A673 (cell line): ENCODE data around the gene USP21. TPM values are rescaled to one million over a fixed set of nuclear protein-coding genes. Genes with fewer than 3 reads are reported as not detected.

ENCODE experiments used
- BruUV-seq: library from RNA; stranded (reverse); fragments of 400-500 nt; replicated peaks from 2 replicates; lab custom pipeline; 2021; lab: Mats Ljungman, UMichigan
- CTCF ChIA-PET: fragments of 300-600 bp; sonication (Branson Sonifier 250); formaldehyde crosslinking; loops from one replicate; lab custom pipeline; 2022; ENCODE audit warnings: antibody characterized with exemption; lab: Charles Lee
- POLR2A ChIA-PET: fragments of 300-600 bp; sonication (Branson Sonifier 250); formaldehyde crosslinking; loops from one replicate; lab custom pipeline; 2022; ENCODE audit warnings: antibody characterized with exemption; ENCODE audit not compliant: low non-redundant PET; lab: Charles Lee
- DNase-seq: peaks from one replicate; pipeline ENCODE4 v3.0.0-alpha.2; 2015; ENCODE audit warnings: low spot score
- H3K27ac ChIP-seq: fragments of 200-600 bp; sonication (generic); 2 replicates; pipeline ENCODE4 v1.5.1; 2016; ENCODE audit warnings: mixed run types, low read depth, mild to moderate bottlenecking, mixed read lengths, antibody characterized with exemption, low read length; ENCODE audit not compliant: poor library complexity, severe bottlenecking
- H3K27me3 ChIP-seq: fragments of 200-600 bp; sonication (generic); replicated peaks from 2 replicates; pipeline ENCODE4 v1.6.1; 2017; ENCODE audit warnings: mixed run types, low read depth, mild to moderate bottlenecking, mixed read lengths, antibody characterized with exemption, low read length; ENCODE audit not compliant: insufficient read depth, poor library complexity
- H3K36me3 ChIP-seq: fragments of 200-600 bp; sonication (generic); 2 replicates; pipeline ENCODE4 v1.6.1; 2016; ENCODE audit warnings: mixed run types, mild to moderate bottlenecking, mixed read lengths, antibody characterized with exemption, low read length; ENCODE audit not compliant: insufficient read depth, poor library complexity, severe bottlenecking
- H3K4me1 ChIP-seq: fragments of 200-600 bp; sonication (generic); 2 replicates; pipeline ENCODE4 v1.6.1; 2017; ENCODE audit warnings: mixed run types, mild to moderate bottlenecking, mixed read lengths, antibody characterized with exemption, low read length; ENCODE audit not compliant: insufficient read depth, poor library complexity, severe bottlenecking
- H3K4me3 ChIP-seq: fragments of 200-600 bp; sonication (generic); 2 replicates; pipeline ENCODE4 v1.5.1; 2016; ENCODE audit warnings: low read depth, mixed run types, mild to moderate bottlenecking, mixed read lengths, low read length; ENCODE audit not compliant: poor library complexity, severe bottlenecking
- H3K9me3 ChIP-seq: fragments of 200-600 bp; sonication (generic); 2 replicates; pipeline ENCODE4 v1.6.1; 2016; ENCODE audit warnings: mixed run types, low read depth, mild to moderate bottlenecking, mixed read lengths, antibody characterized with exemption, low read length; ENCODE audit not compliant: poor library complexity, severe bottlenecking
- EZH2 ChIP-seq: fragments of 200-600 bp; sonication (generic); IDR thresholded peaks from 2 replicates; pipeline ENCODE4 v1.6.1; 2017; ENCODE audit warnings: borderline replicate concordance, low read depth, mild to moderate bottlenecking, mixed read lengths, antibody characterized with exemption, low read length; ENCODE audit not compliant: poor library complexity, severe bottlenecking
- intact Hi-C: fragments of 100-400 bp; cut with micrococcal nuclease; formaldehyde crosslinking; loops from one replicate; pipeline ENCODE4 v1.10.0; 2022; ENCODE audit not compliant: unreplicated experiment
- total RNA-seq: library from RNA; stranded (reverse); gene quantifications from 2 replicates; pipeline ENCODE4 v1.2.3, GENCODE V29; 2021
- TF ChIP-seq, protein P1 (sequence below): fragments of 300-800, 200-600 bp; sonication (generic); conservative IDR thresholded peaks from 2 replicates; pipeline ENCODE4 v1.5.1; 2017; ENCODE audit warnings: low read depth, mild to moderate bottlenecking, antibody characterized with exemption, low read length, moderate library complexity, mixed read lengths

Gene USP21
- total RNA-seq, 1 experiment from 2014 or later = 46.2 TPM

DNA sequence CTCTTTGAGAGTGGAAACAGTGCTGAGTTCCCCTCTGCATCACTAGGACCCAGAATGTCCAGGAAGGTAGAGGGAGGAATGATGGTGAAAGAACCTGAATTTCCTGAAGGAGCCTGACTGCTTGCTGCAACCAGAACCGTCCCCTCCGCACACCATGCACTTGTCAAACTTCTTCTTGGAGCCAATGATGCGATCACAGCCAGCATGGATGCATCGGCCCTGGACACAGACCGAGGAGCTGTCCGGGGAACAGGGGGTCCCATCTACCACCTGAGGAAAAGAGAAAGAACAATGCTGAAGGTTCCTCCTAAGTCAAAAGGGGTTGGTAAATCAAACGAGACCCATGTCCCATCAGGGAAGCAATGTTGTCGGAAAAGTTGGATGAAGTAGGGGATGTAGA, 32.7 kb downstream of the USP21 start:
- no peaks in the 10 kb centered on the region for H3K27me3 ChIP-seq
- ChIA-PET CTCF (interaction anchor here (0.5 kb wide), 1 partner anchor 25 kb away, joined by 8 read pairs; no protein-coding TSS in a partner anchor), POLR2A (no interaction called here)
- intact Hi-C loops = loop anchor here (1.0 kb wide), 1 partner anchor 33 kb away; no protein-coding TSS in a partner anchor
- peaks cover 15% of the 10 kb centered on the region for H3K4me1 ChIP-seq
- H3K4me3 ChIP-seq = no peak overlapping the region
- peaks cover 53% of the 10 kb centered on the region for H3K36me3 ChIP-seq
- no TSS peak for BruUV-seq
- TF ChIP-seq, protein P1, sequence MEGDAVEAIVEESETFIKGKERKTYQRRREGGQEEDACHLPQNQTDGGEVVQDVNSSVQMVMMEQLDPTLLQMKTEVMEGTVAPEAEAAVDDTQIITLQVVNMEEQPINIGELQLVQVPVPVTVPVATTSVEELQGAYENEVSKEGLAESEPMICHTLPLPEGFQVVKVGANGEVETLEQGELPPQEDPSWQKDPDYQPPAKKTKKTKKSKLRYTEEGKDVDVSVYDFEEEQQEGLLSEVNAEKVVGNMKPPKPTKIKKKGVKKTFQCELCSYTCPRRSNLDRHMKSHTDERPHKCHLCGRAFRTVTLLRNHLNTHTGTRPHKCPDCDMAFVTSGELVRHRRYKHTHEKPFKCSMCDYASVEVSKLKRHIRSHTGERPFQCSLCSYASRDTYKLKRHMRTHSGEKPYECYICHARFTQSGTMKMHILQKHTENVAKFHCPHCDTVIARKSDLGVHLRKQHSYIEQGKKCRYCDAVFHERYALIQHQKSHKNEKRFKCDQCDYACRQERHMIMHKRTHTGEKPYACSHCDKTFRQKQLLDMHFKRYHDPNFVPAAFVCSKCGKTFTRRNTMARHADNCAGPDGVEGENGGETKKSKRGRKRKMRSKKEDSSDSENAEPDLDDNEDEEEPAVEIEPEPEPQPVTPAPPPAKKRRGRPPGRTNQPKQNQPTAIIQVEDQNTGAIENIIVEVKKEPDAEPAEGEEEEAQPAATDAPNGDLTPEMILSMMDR = no peak
- TF ChIP-seq EZH2 = no peak
- H3K27ac ChIP-seq = no peak overlapping the region
- no peak for DNase-seq
- H3K9me3 ChIP-seq = no peaks in the 10 kb centered on the region

- TF ChIP-seq EZH2 = no peak
- TF ChIP-seq, protein P1 = peak; percentile 91
- no peaks in the 10 kb centered on the region for H3K9me3 ChIP-seq
- H3K27ac ChIP-seq = no peak overlapping the region
- peak; percentile 85 for DNase-seq
- POLR2A ChIA-PET = no interaction called here
- H3K27me3 ChIP-seq = no peaks in the 10 kb centered on the region
- peaks cover 21% of the 10 kb centered on the region for H3K4me1 ChIP-seq
- CTCF ChIA-PET = no interaction called here
- intact Hi-C loops = loop anchor here (1.0 kb wide), 1 partner anchor 33 kb away; no protein-coding TSS in a partner anchor
- peaks cover 53% of the 10 kb centered on the region for H3K36me3 ChIP-seq
- no peak overlapping the region for H3K4me3 ChIP-seq
- BruUV-seq = no TSS peak
These were observed 33.5 kb downstream of the USP21 start for GRCh38 chr1:161192476-161193465.

- no peak for DNase-seq
- TF ChIP-seq EZH2 = no peak
- TF ChIP-seq, protein P1 = no peak
- Histone ChIP-seq H3K27ac (no peak overlapping the region), H3K27me3 (no peaks in the 10 kb centered on the region), H3K9me3 (no peaks in the 10 kb centered on the region), H3K4me3 (no peak overlapping the region), H3K4me1 (peaks cover 25% of the 10 kb centered on the region), H3K36me3 (peaks cover 53% of the 10 kb centered on the region)
- intact Hi-C loops = no loop called here
- no TSS peak for BruUV-seq
- ChIA-PET POLR2A (interaction anchor here (0.8 kb wide), 1 partner anchor 13 kb away, joined by 3 read pairs; no protein-coding TSS in a partner anchor), CTCF (interaction anchor here (0.5 kb wide), 1 partner anchor 243 kb away, joined by 5 read pairs; no protein-coding TSS in a partner anchor)
These were observed 34.4 kb downstream of the USP21 start for GRCh38 chr1:161193561-161194235.
